Measurements from ENCODE around the gene SLC44A1.

SLC44A1 gene

DNA sequence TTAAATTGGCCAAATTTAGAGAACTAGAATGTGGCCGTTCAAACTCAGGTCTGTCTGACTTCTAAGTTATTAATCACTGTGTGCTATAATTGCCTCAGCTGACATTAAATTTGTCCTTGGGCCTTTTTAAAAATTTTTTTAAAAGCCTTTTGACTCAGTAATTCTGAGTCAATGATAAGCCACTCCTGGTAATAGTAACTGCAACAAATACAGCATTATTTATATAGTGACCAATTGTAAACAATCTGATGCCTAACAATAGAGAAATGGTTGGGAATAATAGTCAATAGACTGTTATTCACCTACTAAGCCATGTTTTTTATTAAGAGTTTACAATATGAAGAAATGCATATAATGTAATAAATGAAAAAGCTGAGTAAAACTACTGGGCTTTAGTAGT is 132.4 kb downstream of the SLC44A1 start:
- Histone ChIP-seq H3K4me3 (IDR thresholded peaks at IDR 0.05; ENCODE audit: insufficient read depth, low read depth, low read length) (no peak overlapping the region), H4K20me1 (ENCODE audit: insufficient read depth) (no peaks in the 10 kb centered on the region), H3K4me1 (ENCODE audit: low read depth, poor library complexity, severe bottlenecking) (no peaks in the 10 kb centered on the region), H3K36me3 (ENCODE audit: insufficient read depth) (no peaks in the 10 kb centered on the region), H2AFZ (ENCODE audit: low read depth) (no peak overlapping the region), H3K9ac (no peak overlapping the region), H3K27ac (no peak overlapping the region), H3K27me3 (ENCODE audit: insufficient read depth, low read depth) (no peaks in the 10 kb centered on the region), H3K4me2 (no peak overlapping the region), H3K79me2 (ENCODE audit: insufficient read depth, low read depth) (no peaks in the 10 kb centered on the region)
- TF ChIP-seq, protein P1, sequence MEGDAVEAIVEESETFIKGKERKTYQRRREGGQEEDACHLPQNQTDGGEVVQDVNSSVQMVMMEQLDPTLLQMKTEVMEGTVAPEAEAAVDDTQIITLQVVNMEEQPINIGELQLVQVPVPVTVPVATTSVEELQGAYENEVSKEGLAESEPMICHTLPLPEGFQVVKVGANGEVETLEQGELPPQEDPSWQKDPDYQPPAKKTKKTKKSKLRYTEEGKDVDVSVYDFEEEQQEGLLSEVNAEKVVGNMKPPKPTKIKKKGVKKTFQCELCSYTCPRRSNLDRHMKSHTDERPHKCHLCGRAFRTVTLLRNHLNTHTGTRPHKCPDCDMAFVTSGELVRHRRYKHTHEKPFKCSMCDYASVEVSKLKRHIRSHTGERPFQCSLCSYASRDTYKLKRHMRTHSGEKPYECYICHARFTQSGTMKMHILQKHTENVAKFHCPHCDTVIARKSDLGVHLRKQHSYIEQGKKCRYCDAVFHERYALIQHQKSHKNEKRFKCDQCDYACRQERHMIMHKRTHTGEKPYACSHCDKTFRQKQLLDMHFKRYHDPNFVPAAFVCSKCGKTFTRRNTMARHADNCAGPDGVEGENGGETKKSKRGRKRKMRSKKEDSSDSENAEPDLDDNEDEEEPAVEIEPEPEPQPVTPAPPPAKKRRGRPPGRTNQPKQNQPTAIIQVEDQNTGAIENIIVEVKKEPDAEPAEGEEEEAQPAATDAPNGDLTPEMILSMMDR (conservative IDR thresholded peaks at IDR 0.05; ENCODE audit: low read depth, low read length): no peak

DNA sequence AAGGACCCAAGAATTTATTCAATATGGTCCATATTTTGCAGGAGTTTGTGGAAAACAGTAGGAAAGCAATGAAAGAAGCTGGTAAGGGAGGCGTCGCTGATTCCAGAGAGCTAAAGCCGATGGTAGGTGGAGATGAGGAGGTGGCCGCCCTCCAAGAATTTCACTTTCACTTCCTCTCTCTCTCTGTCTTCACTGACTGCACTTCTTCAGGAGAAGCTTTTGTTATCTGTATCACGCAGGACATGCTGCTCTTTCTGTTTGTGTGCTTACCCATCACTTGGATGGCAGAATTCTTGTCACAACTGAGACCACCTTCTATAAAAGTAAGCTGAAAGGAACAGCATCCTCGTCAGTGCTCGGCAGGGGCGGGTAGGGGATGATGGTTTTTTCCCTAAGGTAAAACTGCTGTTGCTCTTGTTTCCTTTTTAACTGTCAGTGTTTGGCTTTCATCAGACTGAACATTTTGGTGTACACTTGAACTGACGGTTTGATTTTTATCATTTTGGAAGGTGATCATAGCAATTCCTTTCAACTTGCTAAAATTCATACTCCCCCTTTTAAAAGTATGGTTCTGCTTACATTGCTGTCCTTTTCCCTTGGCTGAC is 141.0 kb downstream of the SLC44A1 start:
- no peaks in the 10 kb centered on the region for H3K4me1 ChIP-seq (ENCODE audit: low read depth, poor library complexity, severe bottlenecking)
- TF ChIP-seq, protein P1 (conservative IDR thresholded peaks at IDR 0.05; ENCODE audit: low read depth, low read length): no peak
- H3K36me3 ChIP-seq (ENCODE audit: insufficient read depth): no peaks in the 10 kb centered on the region
- H4K20me1 ChIP-seq (ENCODE audit: insufficient read depth): no peaks in the 10 kb centered on the region
- no peaks in the 10 kb centered on the region for H3K27me3 ChIP-seq (ENCODE audit: insufficient read depth, low read depth)
- no peak overlapping the region for H3K27ac ChIP-seq
- H3K9ac ChIP-seq: no peak overlapping the region
- H2AFZ ChIP-seq (ENCODE audit: low read depth): no peak overlapping the region
- no peak overlapping the region for H3K4me3 ChIP-seq (IDR thresholded peaks at IDR 0.05; ENCODE audit: insufficient read depth, low read depth, low read length)
- H3K4me2 ChIP-seq: no peak overlapping the region
- H3K79me2 ChIP-seq (ENCODE audit: insufficient read depth, low read depth): no peaks in the 10 kb centered on the region

DNA sequence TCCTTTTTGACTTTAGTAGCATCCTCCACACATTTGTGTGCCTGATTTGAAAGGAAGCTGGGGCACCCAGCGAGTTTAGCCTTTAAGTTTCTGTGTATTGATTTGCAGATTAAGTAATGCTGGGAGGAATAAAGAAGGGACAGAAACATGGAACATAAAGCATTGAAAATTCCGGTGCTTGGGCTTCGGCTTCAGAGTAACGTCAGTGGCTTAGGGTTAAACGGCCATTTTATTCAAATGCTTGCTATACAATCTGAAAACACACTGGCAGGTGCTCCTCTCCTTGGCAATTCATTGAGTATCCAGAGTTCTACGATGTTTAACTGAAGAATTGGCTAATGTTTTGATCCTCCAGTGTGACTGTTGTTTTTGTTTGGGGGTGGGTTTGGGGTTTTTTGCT is 145.3 kb downstream of the SLC44A1 start:
- TF ChIP-seq, protein P1 (conservative IDR thresholded peaks at IDR 0.05; ENCODE audit: low read depth, low read length): no peak
- Histone ChIP-seq H2AFZ (ENCODE audit: low read depth) (no peak overlapping the region), H3K4me1 (ENCODE audit: low read depth, poor library complexity, severe bottlenecking) (no peaks in the 10 kb centered on the region)

DNA sequence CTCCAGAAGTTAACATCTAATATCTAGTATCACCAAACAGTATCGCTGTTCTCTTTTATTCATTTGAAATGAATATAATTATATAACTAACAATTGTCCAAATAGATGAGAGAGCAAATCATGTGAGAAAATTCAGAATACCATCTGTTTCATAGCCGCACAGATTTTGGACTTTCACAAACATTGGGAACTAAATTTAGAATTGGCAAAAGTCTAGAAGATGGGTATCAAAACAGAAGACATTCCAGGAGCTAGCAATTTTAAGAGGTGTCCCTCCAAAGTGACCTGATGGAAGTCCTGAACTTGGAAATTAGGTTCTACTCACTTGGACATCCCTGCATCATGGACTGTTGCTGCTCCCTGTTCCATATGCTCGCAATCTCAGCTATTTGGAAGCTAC is 146.4 kb downstream of the SLC44A1 start:
- H3K4me2 ChIP-seq: no peak overlapping the region
- no peaks in the 10 kb centered on the region for H3K36me3 ChIP-seq (ENCODE audit: insufficient read depth)
- TF ChIP-seq, protein P1 (conservative IDR thresholded peaks at IDR 0.05; ENCODE audit: low read depth, low read length): no peak
- H3K27me3 ChIP-seq (ENCODE audit: insufficient read depth, low read depth): no peaks in the 10 kb centered on the region
- H3K4me1 ChIP-seq (ENCODE audit: low read depth, poor library complexity, severe bottlenecking): no peaks in the 10 kb centered on the region
- no peak overlapping the region for H2AFZ ChIP-seq (ENCODE audit: low read depth)
- H3K9ac ChIP-seq: no peak overlapping the region
- no peaks in the 10 kb centered on the region for H3K79me2 ChIP-seq (ENCODE audit: insufficient read depth, low read depth)
- no peak overlapping the region for H3K4me3 ChIP-seq (IDR thresholded peaks at IDR 0.05; ENCODE audit: insufficient read depth, low read depth, low read length)
- H3K27ac ChIP-seq: no peak overlapping the region
- H4K20me1 ChIP-seq (ENCODE audit: insufficient read depth): no peaks in the 10 kb centered on the region

More for the DNA sequence above, 145.3 kb downstream of the SLC44A1 start:
- Histone ChIP-seq H3K9ac (no peak overlapping the region), H3K36me3 (ENCODE audit: insufficient read depth) (no peaks in the 10 kb centered on the region), H3K4me3 (IDR thresholded peaks at IDR 0.05; ENCODE audit: insufficient read depth, low read depth, low read length) (no peak overlapping the region), H3K4me2 (no peak overlapping the region), H3K27me3 (ENCODE audit: insufficient read depth, low read depth) (no peaks in the 10 kb centered on the region), H3K27ac (no peak overlapping the region), H4K20me1 (ENCODE audit: insufficient read depth) (no peaks in the 10 kb centered on the region), H3K79me2 (ENCODE audit: insufficient read depth, low read depth) (no peaks in the 10 kb centered on the region)
